HCT116 (cell line): ENCODE measurements around the gene DPP9. TPM values are rescaled to one million over a fixed set of nuclear protein-coding genes. Genes with fewer than 3 reads are reported as not detected.

Experiments
- ATAC-seq: fragments of 200-7000 bp; cut with Tn5 transposase; 2 replicates; pipeline ENCODE4 v1.9.1; 2020; ENCODE audit warnings: mild to moderate bottlenecking, moderate library complexity
- BruUV-seq: library from RNA; stranded (reverse); fragments of 400-500 nt; replicated peaks from 2 replicates; lab custom pipeline; 2021; lab: Mats Ljungman, UMichigan
- CTCF ChIA-PET: fragments of 300-600 bp; sonication (Branson Sonifier 250); formaldehyde crosslinking; loops from one replicate; lab custom pipeline; 2021; ENCODE audit warnings: antibody characterized with exemption; lab: Charles Lee
- POLR2A ChIA-PET: fragments of 300-600, 350-600 bp; sonication (Branson Sonifier 250); formaldehyde crosslinking; loops from one replicate; lab custom pipeline; 2021; ENCODE audit warnings: antibody characterized with exemption; lab: Charles Lee
- RAD21 ChIA-PET, 2 experiments: fragments of 300-600 bp; sonication (Branson Sonifier 250); formaldehyde crosslinking; loops; one replicate each; lab custom pipeline; 2023; ENCODE audit warnings: low total read pairs in 2 of 2; ENCODE audit not compliant: uncharacterized antibody in 2 of 2, unreplicated experiment in 2 of 2, low non-redundant PET in 1 of 2; lab: Charles Lee
- DNase-seq: peaks from one replicate; pipeline ENCODE4 v3.0.0-alpha.2; 2010; ENCODE audit warnings: low read depth, low spot score
- H2AFZ ChIP-seq: fragments of 200-600 bp; shearing (Covaris generic), sonication (generic); 2 replicates; pipeline ENCODE4 v1.6.1; 2017; ENCODE audit warnings: low read depth, mixed run types, mixed read lengths, antibody characterized with exemption, low read length; ENCODE audit not compliant: poor library complexity, severe bottlenecking
- H3K27ac ChIP-seq: 2 replicates; pipeline ENCODE4 v1.5.1; 2012; ENCODE audit warnings: low read depth, low read length
- H3K27me3 ChIP-seq: fragments of 200-600 bp; sonication (generic); 2 replicates; pipeline ENCODE4 v1.6.1; 2016; ENCODE audit warnings: mixed run types, low read length, mixed read lengths; ENCODE audit not compliant: insufficient read depth
- H3K36me3 ChIP-seq, 2 experiments: fragments of 200-500 bp in 1 of 2; fragments of 200-600 bp in 1 of 2; sonication (Bioruptor generic) in 1 of 2; sonication (generic) in 1 of 2; 2 replicates each; pipeline versions ENCODE4 v1.5.1 to v1.6.1; 2014 to 2016; ENCODE audit warnings: low read length in 2 of 2, inconsistent platforms in 1 of 2, mixed read lengths in 1 of 2, mixed run types in 1 of 2; ENCODE audit not compliant: insufficient read depth in 2 of 2, control insufficient read depth in 1 of 2
- H3K4me1 ChIP-seq, 2 experiments: fragments of 200-600 bp in 1 of 2; sonication (generic) in 1 of 2; 2 replicates each; pipeline versions ENCODE4 v1.5.1 to v1.6.1; 2012 to 2017; ENCODE audit warnings: low read length in 2 of 2, inconsistent platforms in 1 of 2, mild to moderate bottlenecking in 1 of 2, mixed read lengths in 1 of 2, mixed run types in 1 of 2, moderate library complexity in 1 of 2; ENCODE audit not compliant: insufficient read depth in 2 of 2, control insufficient read depth in 1 of 2
- H3K4me2 ChIP-seq: fragments of 200-600 bp; sonication (generic); 2 replicates; pipeline ENCODE4 v1.6.1; 2017; ENCODE audit warnings: mixed run types, low read length, mixed read lengths
- H3K4me3 ChIP-seq, 2 experiments: fragments of 200-600 bp in 1 of 2; sonication (generic) in 1 of 2; replicated peaks in 1 of 2; 2 replicates each; pipeline ENCODE4 v1.5.1; 2011 to 2016; ENCODE audit warnings: low read length in 2 of 2, control low read depth in 1 of 2, low read depth in 1 of 2, mild to moderate bottlenecking in 1 of 2, mixed read lengths in 1 of 2, mixed run types in 1 of 2
- H3K79me2 ChIP-seq: fragments of 200-600 bp; sonication (generic); 2 replicates; pipeline ENCODE4 v1.6.1; 2017; ENCODE audit warnings: mild to moderate bottlenecking, mixed run types, low read length, moderate library complexity, mixed read lengths; ENCODE audit not compliant: insufficient read depth
- H3K9ac ChIP-seq: fragments of 200-600 bp; sonication (generic); 2 replicates; pipeline ENCODE4 v1.6.1; 2016; ENCODE audit warnings: low read length, mixed read lengths
- H3K9me2 ChIP-seq: fragments of 200-600 bp; sonication (generic), shearing (Covaris generic); 2 replicates; pipeline ENCODE4 v1.6.1; 2017; ENCODE audit warnings: mixed run types, mild to moderate bottlenecking, moderate library complexity; ENCODE audit not compliant: insufficient read depth
- H3K9me3 ChIP-seq, 2 experiments: fragments of 200-500 bp in 1 of 2; fragments of 200-600 bp in 1 of 2; sonication (Bioruptor generic) in 1 of 2; sonication (generic) in 1 of 2; 2 replicates each; pipeline ENCODE4 v1.6.1; 2014 to 2017; ENCODE audit warnings: low read length in 2 of 2, mixed read lengths in 2 of 2, inconsistent platforms in 1 of 2, low read depth in 1 of 2, mild to moderate bottlenecking in 1 of 2, mixed run types in 1 of 2, moderate library complexity in 1 of 2; ENCODE audit not compliant: control insufficient read depth in 1 of 2, insufficient read depth in 1 of 2
- H4K20me1 ChIP-seq: fragments of 200-600 bp; sonication (generic), shearing (Covaris generic); 2 replicates; pipeline ENCODE4 v1.6.1; 2017; ENCODE audit warnings: mixed run types, mild to moderate bottlenecking, moderate library complexity; ENCODE audit not compliant: insufficient read depth
- ATF3 ChIP-seq: IDR thresholded peaks from 2 replicates; pipeline ENCODE4 v1.6.1; 2012
- CEBPB ChIP-seq: IDR thresholded peaks from 2 replicates; pipeline ENCODE4 v1.6.1; 2012; ENCODE audit warnings: low read depth
- EZH2 ChIP-seq: fragments of 200-600 bp; sonication (generic); IDR thresholded peaks from 2 replicates; pipeline ENCODE4 v1.6.1; 2017; ENCODE audit warnings: antibody characterized with exemption, mixed run types
- JUND ChIP-seq: IDR thresholded peaks from 2 replicates; pipeline ENCODE4 v1.6.1; 2012
- MAX ChIP-seq: IDR thresholded peaks from 2 replicates; pipeline ENCODE4 v1.6.1; 2012
- POLR2AphosphoS5 ChIP-seq: IDR thresholded peaks from 2 replicates; pipeline ENCODE4 v1.6.1; 2011; ENCODE audit warnings: mild to moderate bottlenecking, low read depth, low read length, moderate library complexity
- RAD21 ChIP-seq: IDR thresholded peaks from 2 replicates; pipeline ENCODE4 v1.6.1; 2012; ENCODE audit warnings: low read depth, mild to moderate bottlenecking
- REST ChIP-seq: IDR thresholded peaks from 2 replicates; pipeline ENCODE4 v1.6.1; 2012; ENCODE audit warnings: low read depth
- SP1 ChIP-seq: IDR thresholded peaks from 2 replicates; pipeline ENCODE4 v1.6.1; 2012; ENCODE audit warnings: low read depth
- ZBTB33 ChIP-seq: IDR thresholded peaks from 2 replicates; pipeline ENCODE4 v1.6.1; 2011; ENCODE audit warnings: mild to moderate bottlenecking, low read length, moderate library complexity; ENCODE audit not compliant: insufficient replicate concordance; ENCODE audit errors: extremely low read depth
- ZNF274 ChIP-seq: fragments of 200-500 bp; sonication (Bioruptor generic); IDR thresholded peaks from 2 replicates; pipeline ENCODE4 v1.6.1; 2014; ENCODE audit warnings: mild to moderate bottlenecking, low read depth, low read length, inconsistent platforms
- intact Hi-C: fragments of 100-400 bp; cut with micrococcal nuclease; formaldehyde crosslinking; loops from 2 replicates; pipeline ENCODE4 v1.10.0; 2022
- total RNA-seq: library from RNA; stranded (reverse); gene quantifications from one replicate; pipeline ENCODE4 v1.2.1, GENCODE V29; 2021; ENCODE audit not compliant: unreplicated experiment

DPP9 gene
- total RNA-seq, 1 experiment from 2014 or later: 67.6 TPM

- TF ChIP-seq CEBPB: no peak
- TF ChIP-seq ZBTB33: no peak
- no peak for TF ChIP-seq SP1
- TF ChIP-seq ZNF274: no peak
- TF ChIP-seq MAX: no peak
- TF ChIP-seq, all 23 proteins: peak for 0
- intact Hi-C loops: no loop called here
- Histone ChIP-seq H3K27me3 (no peaks in the 10 kb centered on the region), H3K27ac (no peak overlapping the region), H2AFZ (no peak overlapping the region), H4K20me1 (no peaks in the 10 kb centered on the region), H3K79me2 (peaks cover 33% of the 10 kb centered on the region), H3K4me2 (no peak overlapping the region), H3K9me2 (no peaks in the 10 kb centered on the region), H3K4me1 (peaks cover 5 to 10% of the 10 kb centered on the region in 2 experiments; a peak in 3 of 4 replicates), H3K9me3 (no peaks in the 10 kb centered on the region), H3K4me3 (no peak overlapping the region), H3K36me3 (peaks cover 15 to 24% of the 10 kb centered on the region in 2 experiments), H3K9ac (no peak overlapping the region)
- RAD21 ChIA-PET: no interaction called here
- DNase-seq: no peak
- BruUV-seq: no TSS peak
- ATAC-seq: no peak
- CTCF ChIA-PET: no interaction called here
- POLR2A ChIA-PET: no interaction called here
Measured at GRCh38 chr19:4664642-4665041, 59.0 kb downstream of the DPP9 start.

- no peak for DNase-seq
- CTCF ChIA-PET: no interaction called here
- no peaks in the 10 kb centered on the region for H3K9me3 ChIP-seq
- H3K4me3 ChIP-seq: no peak overlapping the region
- H3K4me2 ChIP-seq: no peak overlapping the region
- H3K36me3 ChIP-seq: peaks cover 15 to 25% of the 10 kb centered on the region in 2 experiments
- H2AFZ ChIP-seq: no peak overlapping the region
- H3K4me1 ChIP-seq: no peaks in the 10 kb centered on the region
- TF ChIP-seq RAD21: no peak
- no peak for TF ChIP-seq JUND
- no peak for TF ChIP-seq EZH2
- no peak for TF ChIP-seq POLR2AphosphoS5
- TF ChIP-seq SP1: no peak
- TF ChIP-seq ATF3: no peak
- TF ChIP-seq REST: no peak
- no peaks in the 10 kb centered on the region for H3K27me3 ChIP-seq
- H3K27ac ChIP-seq: no peak overlapping the region
- no peak for ATAC-seq
- H4K20me1 ChIP-seq: no peaks in the 10 kb centered on the region
- no peaks in the 10 kb centered on the region for H3K9me2 ChIP-seq
- intact Hi-C loops: no loop called here
- no peak overlapping the region for H3K9ac ChIP-seq
- BruUV-seq: no TSS peak
- POLR2A ChIA-PET: no interaction called here
- H3K79me2 ChIP-seq: peaks cover 17% of the 10 kb centered on the region; the same call in 1 of the 2 replicates
- RAD21 ChIA-PET: no interaction called here
Measured at GRCh38 chr19:4662812-4663211, 60.8 kb downstream of the DPP9 start.
